B cell (primary cell): Measurements from ENCODE around the gene ACOXL. TPM values are rescaled to one million over a fixed set of nuclear protein-coding genes. Genes with fewer than 3 reads are reported as not detected.

Experiments used
- ATAC-seq: fragments of 200-7000 bp; cut with Tn5 transposase; one replicate; pipeline ENCODE4 v1.10.0; 2021; ENCODE audit warnings: low read depth, mild to moderate bottlenecking, moderate number of reproducible peaks, moderate library complexity
- CTCF ChIA-PET: fragments of 350-600 bp; sonication (Branson Sonifier 250); formaldehyde crosslinking; loops from one replicate; lab custom pipeline; 2021; ENCODE audit warnings: antibody characterized with exemption, inconsistent platforms; lab: Charles Lee
- POLR2A ChIA-PET: fragments of 350-600 bp; sonication (Branson Sonifier 250); formaldehyde crosslinking; loops from one replicate; lab custom pipeline; 2021; ENCODE audit warnings: antibody characterized with exemption; lab: Charles Lee
- DNase-seq: peaks from one replicate; pipeline ENCODE4 v3.0.0; 2013
- H2AFZ ChIP-seq: 2 replicates; pipeline ENCODE4 v1.6.1; 2012; ENCODE audit warnings: mild to moderate bottlenecking, low read depth, low read length; ENCODE audit not compliant: insufficient read depth, poor library complexity, severe bottlenecking
- H3K27ac ChIP-seq, 2 donors: 1 replicate in 1 of 2; 2 replicates in 1 of 2; pipeline ENCODE4 v1.5.1; 2012 to 2013; ENCODE audit warnings: low read length in 2 of 2, mild to moderate bottlenecking in 2 of 2, moderate library complexity in 1 of 2
- H3K27me3 ChIP-seq, 4 experiments: fragments of 200-600 bp in 1 of 4; sonication (generic) in 1 of 4; replicated peaks in 1 of 4; 1 replicate in 2 of 4; 2 replicates in 2 of 4; pipeline versions ENCODE4 v1.6.1 to v1.7.0; 2013 to 2016; ENCODE audit warnings: low read length in 3 of 4, mild to moderate bottlenecking in 2 of 4, mixed read lengths in 1 of 4, moderate library complexity in 1 of 4; ENCODE audit not compliant: insufficient read depth in 4 of 4, control insufficient read depth in 3 of 4; ENCODE audit errors: control extremely low read depth in 1 of 4
- H3K36me3 ChIP-seq, 2 experiments: replicated peaks in 1 of 2; 1 replicate in 1 of 2; 2 replicates in 1 of 2; pipeline versions ENCODE4 v1.6.1 to v1.7.1; 2013; ENCODE audit warnings: low read length in 1 of 2; ENCODE audit not compliant: insufficient read depth in 2 of 2, control insufficient read depth in 1 of 2; ENCODE audit errors: control extremely low read depth in 1 of 2, extremely low read depth in 1 of 2
- H3K4me1 ChIP-seq, 2 donors: fragments of 200-600 bp in 1 of 2; sonication (generic) in 1 of 2; 1 replicate in 1 of 2; 2 replicates in 1 of 2; pipeline versions ENCODE4 v1.5.1 to v1.6.1; 2013 to 2017; ENCODE audit warnings: low read length in 2 of 2; ENCODE audit not compliant: control insufficient read depth in 2 of 2, insufficient read depth in 2 of 2
- H3K4me2 ChIP-seq: replicated peaks from 2 replicates; pipeline ENCODE3; 2012; ENCODE audit warnings: mild to moderate bottlenecking, low read depth, low read length; ENCODE audit not compliant: poor library complexity, severe bottlenecking
- H3K4me3 ChIP-seq, 5 experiments: fragments of 200-600 bp in 1 of 5; sonication (generic) in 1 of 5; 1 replicate in 3 of 5; 2 replicates in 2 of 5; pipeline versions ENCODE4 v1.5.1 to v1.7.0; 2011 to 2016; ENCODE audit warnings: low read length in 4 of 5, mild to moderate bottlenecking in 4 of 5, low read depth in 2 of 5, control low read depth in 1 of 5, moderate library complexity in 1 of 5; ENCODE audit not compliant: insufficient read depth in 1 of 5; ENCODE audit errors: control extremely low read depth in 1 of 5, extremely low read depth in 1 of 5
- H3K79me2 ChIP-seq: fragments of 200-600 bp; sonication (generic); one replicate; pipeline ENCODE4 v1.6.0; 2016; ENCODE audit warnings: low read length; ENCODE audit not compliant: control insufficient read depth, insufficient read depth
- H3K9ac ChIP-seq: fragments of 200-600 bp; sonication (generic); 2 replicates; pipeline ENCODE4 v1.6.1; 2017; ENCODE audit warnings: mild to moderate bottlenecking, low read length, moderate library complexity
- H3K9me3 ChIP-seq, 3 donors: one replicate each; pipeline versions ENCODE4 v1.6.1 to v1.7.1; 2013; ENCODE audit warnings: low read length in 2 of 3; ENCODE audit not compliant: control insufficient read depth in 2 of 3, insufficient read depth in 1 of 3; ENCODE audit errors: control extremely low read depth in 1 of 3
- H4K20me1 ChIP-seq: 2 replicates; pipeline ENCODE4 v1.6.0; 2012; ENCODE audit warnings: mild to moderate bottlenecking, low read length; ENCODE audit not compliant: insufficient read depth, control insufficient read depth, poor library complexity, severe bottlenecking
- H3K27ac Mint-ChIP-seq: one replicate; pipeline ENCODE4 v1.8.0; 2021; ENCODE audit warnings: mixed read lengths
- H3K27me3 Mint-ChIP-seq: one replicate; pipeline ENCODE4 v1.8.0; 2021; ENCODE audit warnings: mixed read lengths
- H3K4me1 Mint-ChIP-seq: one replicate; pipeline ENCODE4 v1.8.0; 2021; ENCODE audit warnings: mixed read lengths
- H3K4me3 Mint-ChIP-seq: one replicate; pipeline ENCODE4 v1.8.0; 2021; ENCODE audit warnings: mixed read lengths
- H3K9me3 Mint-ChIP-seq: one replicate; pipeline ENCODE4 v1.8.0; 2022; ENCODE audit warnings: mixed read lengths; ENCODE audit not compliant: insufficient read depth
- EZH2 ChIP-seq: IDR thresholded peaks from 2 replicates; pipeline ENCODE4 v1.6.1; 2012; ENCODE audit warnings: borderline replicate concordance, low read depth, mild to moderate bottlenecking, moderate library complexity, low read length; ENCODE audit not compliant: insufficient read depth, poor library complexity, severe bottlenecking
- WGBS: methylation state at CpG from one replicate; pipeline ENCODE4 v1.1.5; 2013; ENCODE audit warnings: missing lambda C conversion rate; ENCODE audit not compliant: insufficient coverage; 5-methylcytosine and 5-hydroxymethylcytosine counted together
- intact Hi-C: fragments of 100-400 bp; cut with micrococcal nuclease; formaldehyde crosslinking; loops from one replicate; pipeline ENCODE4 v1.10.0; 2022
- polyA plus RNA-seq: library from polyadenylated mRNA; depleted of rRNA; stranded (reverse); fragments of >200 nt; gene quantifications from 2 replicates; pipeline ENCODE4 v1.2.3, GENCODE V29; 2012
- total RNA-seq, 2 donors: library from RNA; stranded (reverse); fragments of 120-200 nt in 1 of 2; gene quantifications; 1 replicate in 1 of 2; 2 replicates in 1 of 2; pipeline versions ENCODE4 v1.2.3 to v1.2.4, GENCODE V29; 2013 to 2022
- TF ChIP-seq, protein P1 (sequence below): fragments of 200-600 bp; IDR thresholded peaks from one replicate; pipeline ENCODE4 v1.8.0; 2022; ENCODE audit warnings: antibody characterized with exemption, mild to moderate bottlenecking

The ACOXL gene
- total and polyA plus RNA-seq, 2 donors (not counting 1 experiment from before 2014, with no cell fraction given) = 0.06 TPM; not detected in 1

DNA sequence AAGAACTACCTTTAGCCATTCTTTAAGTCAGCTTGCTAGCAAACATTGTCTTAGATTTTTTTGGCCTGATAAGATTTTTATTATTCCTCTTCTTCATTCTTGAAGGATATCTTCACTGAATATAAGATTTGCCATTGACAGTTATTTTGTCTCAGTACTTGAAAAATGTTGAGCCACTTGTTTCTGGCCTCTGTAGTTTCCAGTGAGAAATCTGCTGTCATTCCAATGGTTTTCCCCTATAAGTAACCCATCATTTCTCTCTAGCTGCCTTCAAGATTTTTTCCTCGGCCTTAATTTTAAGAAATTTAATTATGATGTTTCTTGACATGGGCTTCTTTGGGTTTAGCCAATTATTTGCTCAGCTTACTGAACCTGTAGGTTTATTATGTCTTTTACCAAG is 32.6 kb downstream of the ACOXL start:
- H3K79me2 ChIP-seq = no peaks in the 10 kb centered on the region
- no peak overlapping the region for H3K4me3 ChIP-seq
- ChIA-PET CTCF (no interaction called here), POLR2A (no interaction called here)
- no peak overlapping the region for H3K9ac ChIP-seq
- intact Hi-C loops = no loop called here
- peaks cover 0 to 14% (median 6%) of the 10 kb centered on the region in 4 experiments for H3K27me3 ChIP-seq
- no peak for ATAC-seq
- H2AFZ ChIP-seq = no peak overlapping the region
- Mint-ChIP-seq H3K27me3 (peaks cover 50% of the 10 kb centered on the region), H3K4me1 (no peaks in the 10 kb centered on the region), H3K4me3 (no peak overlapping the region), H3K9me3 (peaks cover 9% of the 10 kb centered on the region), H3K27ac (no peak overlapping the region)
- no peaks in the 10 kb centered on the region for H3K4me1 ChIP-seq
- peaks cover 0 to 9% (median 4%) of the 10 kb centered on the region in 3 donors for H3K9me3 ChIP-seq
- H3K27ac ChIP-seq = no peak overlapping the region
- no peaks in the 10 kb centered on the region for H3K36me3 ChIP-seq
- TF ChIP-seq, protein P1, sequence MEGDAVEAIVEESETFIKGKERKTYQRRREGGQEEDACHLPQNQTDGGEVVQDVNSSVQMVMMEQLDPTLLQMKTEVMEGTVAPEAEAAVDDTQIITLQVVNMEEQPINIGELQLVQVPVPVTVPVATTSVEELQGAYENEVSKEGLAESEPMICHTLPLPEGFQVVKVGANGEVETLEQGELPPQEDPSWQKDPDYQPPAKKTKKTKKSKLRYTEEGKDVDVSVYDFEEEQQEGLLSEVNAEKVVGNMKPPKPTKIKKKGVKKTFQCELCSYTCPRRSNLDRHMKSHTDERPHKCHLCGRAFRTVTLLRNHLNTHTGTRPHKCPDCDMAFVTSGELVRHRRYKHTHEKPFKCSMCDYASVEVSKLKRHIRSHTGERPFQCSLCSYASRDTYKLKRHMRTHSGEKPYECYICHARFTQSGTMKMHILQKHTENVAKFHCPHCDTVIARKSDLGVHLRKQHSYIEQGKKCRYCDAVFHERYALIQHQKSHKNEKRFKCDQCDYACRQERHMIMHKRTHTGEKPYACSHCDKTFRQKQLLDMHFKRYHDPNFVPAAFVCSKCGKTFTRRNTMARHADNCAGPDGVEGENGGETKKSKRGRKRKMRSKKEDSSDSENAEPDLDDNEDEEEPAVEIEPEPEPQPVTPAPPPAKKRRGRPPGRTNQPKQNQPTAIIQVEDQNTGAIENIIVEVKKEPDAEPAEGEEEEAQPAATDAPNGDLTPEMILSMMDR = no peak
- no peak for TF ChIP-seq EZH2
- H4K20me1 ChIP-seq = no peaks in the 10 kb centered on the region
- no peak overlapping the region for H3K4me2 ChIP-seq
- no CpG with 5 or more reads among the region's 1 CpG for WGBS
- DNase-seq = no peak

DNA sequence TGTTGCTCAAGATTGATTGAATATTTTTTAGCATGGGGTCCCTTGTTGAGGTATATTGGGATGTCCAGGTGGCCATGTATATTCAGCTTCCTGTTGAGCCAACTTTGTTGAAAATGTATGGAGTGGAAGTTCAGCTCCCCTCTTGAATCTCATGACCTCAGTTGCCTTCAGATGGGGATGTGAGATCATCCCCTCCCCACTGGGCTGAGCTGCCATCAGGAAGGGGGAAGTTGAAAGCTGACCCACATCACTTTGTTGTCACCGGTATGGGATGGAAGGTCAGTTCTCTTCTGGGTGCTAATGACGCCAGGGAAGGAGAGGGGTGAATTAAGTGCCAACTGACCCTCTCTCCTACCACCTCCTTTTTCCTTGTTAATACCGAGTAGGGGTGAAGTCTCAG is 33.9 kb downstream of the ACOXL start:
- peaks cover 7% of the 10 kb centered on the region for H3K9me3 Mint-ChIP-seq
- no peak for TF ChIP-seq EZH2
- TF ChIP-seq, protein P1 = no peak
- Histone ChIP-seq H3K4me3 (no peak overlapping the region), H3K4me1 (no peaks in the 10 kb centered on the region), H3K36me3 (no peaks in the 10 kb centered on the region), H3K9ac (no peak overlapping the region), H3K4me2 (no peak overlapping the region), H2AFZ (no peak overlapping the region), H3K79me2 (no peaks in the 10 kb centered on the region), H4K20me1 (no peaks in the 10 kb centered on the region), H3K9me3 (peaks cover 0 to 9% (median 4%) of the 10 kb centered on the region in 3 donors), H3K27ac (no peak overlapping the region), H3K27me3 (peaks cover 0 to 14% (median 6%) of the 10 kb centered on the region in 4 experiments)
- H3K4me1 Mint-ChIP-seq = no peaks in the 10 kb centered on the region
- no CpG with 5 or more reads among the region's 3 CpGs for WGBS
- H3K27me3 Mint-ChIP-seq = peaks cover 54% of the 10 kb centered on the region
- no peak for DNase-seq
- ChIA-PET CTCF (interaction anchor here (1.2 to 1.6 kb wide), 2 partner anchors 9 to 11 kb away, joined by 3 to 4 read pairs; no protein-coding TSS in a partner anchor), POLR2A (no interaction called here)
- H3K4me3 Mint-ChIP-seq = no peak overlapping the region
- intact Hi-C loops = no loop called here
- H3K27ac Mint-ChIP-seq = no peak overlapping the region
- ATAC-seq = no peak
